Natural killer cell (primary cell): Measurements from ENCODE around the gene PLCE1. TPM values are rescaled to one million over a fixed set of nuclear protein-coding genes. Genes with fewer than 3 reads are reported as not detected.

Experiments used
- ATAC-seq, 3 donors: fragments of 150-1000 bp in 2 of 3; fragments of 200-7000 bp in 1 of 3; cut with Tn5 transposase; 1 replicate in 1 of 3; 2 replicates in 2 of 3; pipeline ENCODE4 v1.10.0; 2021; ENCODE audit warnings: mild to moderate bottlenecking in 2 of 3, moderate library complexity in 2 of 3
- DNase-seq, 2 donors: peaks; one replicate each; pipeline versions ENCODE4 v3.0.0 to v3.0.0-alpha.2; 2013 to 2021; ENCODE audit warnings: mixed read lengths in 1 of 2
- H3K27ac ChIP-seq: one replicate; pipeline ENCODE4 v1.5.1; 2013; ENCODE audit warnings: mild to moderate bottlenecking, low read length
- H3K27me3 ChIP-seq: one replicate; pipeline ENCODE4 v1.6.1; 2013; ENCODE audit warnings: low read length; ENCODE audit not compliant: control insufficient read depth, insufficient read depth
- H3K36me3 ChIP-seq: one replicate; pipeline ENCODE4 v1.6.1; 2013; ENCODE audit warnings: low read length; ENCODE audit not compliant: control insufficient read depth, insufficient read depth
- H3K4me1 ChIP-seq: one replicate; pipeline ENCODE4 v1.6.1; 2013; ENCODE audit warnings: low read length; ENCODE audit not compliant: control insufficient read depth, insufficient read depth
- H3K4me3 ChIP-seq: one replicate; pipeline ENCODE4 v1.5.1; 2013; ENCODE audit warnings: low read length
- H3K9me3 ChIP-seq: one replicate; pipeline ENCODE4 v1.6.1; 2013; ENCODE audit warnings: low read length; ENCODE audit not compliant: control insufficient read depth, insufficient read depth
- H3K27ac Mint-ChIP-seq, 2 donors: one replicate each; pipeline ENCODE4 v1.8.0; 2022; ENCODE audit warnings: mild to moderate bottlenecking in 2 of 2, mixed read lengths in 2 of 2, moderate library complexity in 1 of 2
- H3K27me3 Mint-ChIP-seq, 2 donors: one replicate each; pipeline ENCODE4 v1.8.0; 2022; ENCODE audit warnings: low read depth in 2 of 2, mixed read lengths in 2 of 2
- H3K36me3 Mint-ChIP-seq: one replicate; pipeline ENCODE4 v1.8.0; 2022; ENCODE audit warnings: mixed read lengths
- H3K4me1 Mint-ChIP-seq, 2 donors: one replicate each; pipeline ENCODE4 v1.8.0; 2022; ENCODE audit warnings: mixed read lengths in 2 of 2
- H3K4me3 Mint-ChIP-seq: one replicate; pipeline ENCODE4 v1.8.0; 2022; ENCODE audit warnings: mild to moderate bottlenecking, moderate library complexity, mixed read lengths
- H3K9me3 Mint-ChIP-seq, 2 donors: one replicate each; pipeline ENCODE4 v1.8.0; 2022; ENCODE audit warnings: mixed read lengths in 2 of 2
- WGBS: methylation state at CpG from one replicate; pipeline ENCODE4 v1.1.7; 2013; ENCODE audit warnings: missing lambda C conversion rate; ENCODE audit not compliant: insufficient coverage; 5-methylcytosine and 5-hydroxymethylcytosine counted together
- intact Hi-C: fragments of 100-400 bp; cut with micrococcal nuclease; formaldehyde crosslinking; loops from one replicate; pipeline ENCODE4 v1.14.2; 2022
- total RNA-seq, 4 donors: library from RNA; stranded (reverse); fragments of 120-200 nt in 1 of 4; gene quantifications; one replicate each; pipeline versions ENCODE4 v1.2.3 to v1.2.4, GENCODE V29; 2013 to 2022
- TF ChIP-seq, protein P1 (sequence below): fragments of 200-600 bp; IDR thresholded peaks from one replicate; pipeline ENCODE4 v1.8.0; 2022; ENCODE audit warnings: antibody characterized with exemption

The PLCE1 gene
- total RNA-seq, 3 donors from 2014 or later (not counting 1 experiment from before 2014, with no cell fraction given), result not detected

GRCh38 chr10:93991596-93992284 is 2.0 kb upstream of the PLCE1 start:
- no peak overlapping the region for H3K4me3 ChIP-seq
- H3K27ac Mint-ChIP-seq, result no peak overlapping the region
- H3K4me1 ChIP-seq, result no peaks in the 10 kb centered on the region
- TF ChIP-seq, protein P1, sequence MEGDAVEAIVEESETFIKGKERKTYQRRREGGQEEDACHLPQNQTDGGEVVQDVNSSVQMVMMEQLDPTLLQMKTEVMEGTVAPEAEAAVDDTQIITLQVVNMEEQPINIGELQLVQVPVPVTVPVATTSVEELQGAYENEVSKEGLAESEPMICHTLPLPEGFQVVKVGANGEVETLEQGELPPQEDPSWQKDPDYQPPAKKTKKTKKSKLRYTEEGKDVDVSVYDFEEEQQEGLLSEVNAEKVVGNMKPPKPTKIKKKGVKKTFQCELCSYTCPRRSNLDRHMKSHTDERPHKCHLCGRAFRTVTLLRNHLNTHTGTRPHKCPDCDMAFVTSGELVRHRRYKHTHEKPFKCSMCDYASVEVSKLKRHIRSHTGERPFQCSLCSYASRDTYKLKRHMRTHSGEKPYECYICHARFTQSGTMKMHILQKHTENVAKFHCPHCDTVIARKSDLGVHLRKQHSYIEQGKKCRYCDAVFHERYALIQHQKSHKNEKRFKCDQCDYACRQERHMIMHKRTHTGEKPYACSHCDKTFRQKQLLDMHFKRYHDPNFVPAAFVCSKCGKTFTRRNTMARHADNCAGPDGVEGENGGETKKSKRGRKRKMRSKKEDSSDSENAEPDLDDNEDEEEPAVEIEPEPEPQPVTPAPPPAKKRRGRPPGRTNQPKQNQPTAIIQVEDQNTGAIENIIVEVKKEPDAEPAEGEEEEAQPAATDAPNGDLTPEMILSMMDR, result no peak
- 62% methylated on average over 8 of the region's 8 CpGs for WGBS
- H3K9me3 Mint-ChIP-seq, result peaks cover 0 to 2% of the 10 kb centered on the region in 2 donors
- intact Hi-C loops, result no loop called here
- H3K27me3 ChIP-seq, result peaks cover 22% of the 10 kb centered on the region
- no peak overlapping the region for H3K27ac ChIP-seq
- H3K4me3 Mint-ChIP-seq, result no peak overlapping the region
- ATAC-seq, result no peak
- no peaks in the 10 kb centered on the region for H3K9me3 ChIP-seq
- H3K4me1 Mint-ChIP-seq, result peaks cover 0 to 5% of the 10 kb centered on the region in 2 donors
- H3K36me3 Mint-ChIP-seq, result peaks cover 8% of the 10 kb centered on the region
- H3K27me3 Mint-ChIP-seq, result peaks cover 42 to 66% of the 10 kb centered on the region in 2 donors
- H3K36me3 ChIP-seq, result no peaks in the 10 kb centered on the region
- no peak for DNase-seq

DNA sequence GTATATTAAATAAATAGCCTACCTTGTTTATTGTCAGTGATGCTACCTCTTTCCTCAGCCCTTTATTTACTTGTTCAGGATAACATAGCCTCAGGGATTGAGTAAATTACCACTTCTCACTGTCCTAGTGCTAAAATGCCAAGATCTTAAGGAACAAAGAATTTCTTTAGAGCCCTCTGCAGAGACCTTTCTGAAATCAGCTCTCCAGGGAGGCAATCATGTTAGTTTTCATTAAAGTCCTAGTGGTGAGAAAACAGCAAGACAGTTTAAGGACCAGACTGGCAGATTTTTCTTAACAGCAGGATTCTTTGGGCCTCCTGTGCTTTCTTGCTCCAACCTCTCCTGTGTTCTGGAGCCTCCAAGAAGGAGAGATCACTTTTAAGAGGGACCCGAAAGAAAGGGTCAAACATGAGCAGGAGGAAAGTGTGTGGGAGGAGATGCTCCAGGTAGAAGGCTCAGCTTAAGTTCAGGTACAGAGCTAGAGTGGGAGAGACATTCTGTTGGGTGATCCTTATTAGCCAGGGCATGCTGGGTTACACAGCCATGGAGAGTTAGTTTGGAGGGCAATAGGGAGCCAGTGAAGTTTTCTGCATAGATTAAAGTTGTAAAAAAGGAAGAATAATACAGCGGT is 1.2 kb upstream of the PLCE1 start:
- intact Hi-C loops, result no loop called here
- H3K9me3 Mint-ChIP-seq, result peaks cover 0 to 2% of the 10 kb centered on the region in 2 donors
- H3K4me1 Mint-ChIP-seq, result peaks cover 0 to 5% of the 10 kb centered on the region in 2 donors
- H3K4me3 Mint-ChIP-seq, result peak overlapping the region; percentile 17
- no peaks in the 10 kb centered on the region for H3K36me3 ChIP-seq
- DNase-seq (no peak), ATAC-seq (no peak)
- no peak overlapping the region for H3K27ac Mint-ChIP-seq
- TF ChIP-seq, protein P1, result no peak
- H3K36me3 Mint-ChIP-seq, result peaks cover 8% of the 10 kb centered on the region
- H3K4me1 ChIP-seq, result no peaks in the 10 kb centered on the region
- no peaks in the 10 kb centered on the region for H3K9me3 ChIP-seq
- H3K4me3 ChIP-seq, result no peak overlapping the region
- peaks cover 22% of the 10 kb centered on the region for H3K27me3 ChIP-seq
- no peak overlapping the region for H3K27ac ChIP-seq
- peaks cover 42 to 58% of the 10 kb centered on the region in 2 donors for H3K27me3 Mint-ChIP-seq
- WGBS, result 79% methylated on average over 2 of the region's 2 CpGs

DNA sequence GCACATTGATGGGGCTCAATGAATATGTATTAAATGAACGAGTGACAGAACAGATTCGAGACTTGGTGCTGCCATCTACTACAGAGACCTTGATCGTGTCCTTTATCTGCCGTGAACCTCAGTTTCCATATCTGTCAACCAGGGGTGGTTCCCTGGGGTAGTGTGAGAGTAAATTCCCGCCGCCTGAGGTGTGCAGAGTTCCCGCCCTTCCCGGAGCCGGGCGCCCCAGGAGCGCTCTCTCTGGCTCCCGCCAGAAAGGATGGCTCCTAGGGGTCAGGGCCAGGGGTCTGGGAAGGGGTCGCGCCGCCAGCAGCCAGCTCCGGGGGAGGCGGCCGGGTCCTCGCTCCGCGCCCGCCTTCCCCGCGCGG is 333 bp upstream of the PLCE1 start:
- H3K4me3 Mint-ChIP-seq, result no peak overlapping the region
- Histone ChIP-seq H3K4me3 (no peak overlapping the region), H3K4me1 (no peaks in the 10 kb centered on the region), H3K27ac (no peak overlapping the region), H3K9me3 (no peaks in the 10 kb centered on the region), H3K36me3 (no peaks in the 10 kb centered on the region), H3K27me3 (peaks cover 22% of the 10 kb centered on the region)
- H3K4me1 Mint-ChIP-seq, result peaks cover 0 to 5% of the 10 kb centered on the region in 2 donors
- no peak overlapping the region for H3K27ac Mint-ChIP-seq
- peaks cover 0 to 2% of the 10 kb centered on the region in 2 donors for H3K9me3 Mint-ChIP-seq
- 6% methylated on average over 25 of the region's 25 CpGs for whole genome bisulfite sequencing
- TF ChIP-seq, protein P1, result no peak
- peaks cover 8% of the 10 kb centered on the region for H3K36me3 Mint-ChIP-seq
- intact Hi-C loops, result no loop called here
- DNase-seq (no peak), ATAC-seq (no peak)
- peaks cover 42 to 63% of the 10 kb centered on the region in 2 donors for H3K27me3 Mint-ChIP-seq
